Endometrial microvascular endothelial cells (primary cell): ENCODE measurements around the gene TEP1. TPM values are rescaled to one million over a fixed set of nuclear protein-coding genes. Genes with fewer than 3 reads are reported as not detected.

Experiments used
- in situ Hi-C: cut with HindIII; loops from 2 replicates; pipeline ENCODE4 v1.10.0; 2017; ENCODE audit warnings: low sequenced_read_pairs, low pct_unique_long_range_greater_than_20kb; ENCODE audit errors: inconsistent ontology term
- total RNA-seq: library from RNA; depleted of rRNA; stranded (reverse); fragments of >200 nt; gene quantifications from one replicate; pipeline ENCODE4 v1.2.3, GENCODE V29; 2015; ENCODE audit errors: inconsistent ontology term

The TEP1 gene
- total RNA-seq, 1 donor from 2014 or later, result 15.3 TPM

GRCh38 chr14:20435582-20436362, 22.5 kb upstream of the TEP1 start, which contains the start of gene KLHL33:
Gene KLHL33, minus strand, starts transcription at chr14:20436166. Its CDS starts 355 bp downstream, at chr14:20435811.
- in situ Hi-C loops, result no loop called here

DNA sequence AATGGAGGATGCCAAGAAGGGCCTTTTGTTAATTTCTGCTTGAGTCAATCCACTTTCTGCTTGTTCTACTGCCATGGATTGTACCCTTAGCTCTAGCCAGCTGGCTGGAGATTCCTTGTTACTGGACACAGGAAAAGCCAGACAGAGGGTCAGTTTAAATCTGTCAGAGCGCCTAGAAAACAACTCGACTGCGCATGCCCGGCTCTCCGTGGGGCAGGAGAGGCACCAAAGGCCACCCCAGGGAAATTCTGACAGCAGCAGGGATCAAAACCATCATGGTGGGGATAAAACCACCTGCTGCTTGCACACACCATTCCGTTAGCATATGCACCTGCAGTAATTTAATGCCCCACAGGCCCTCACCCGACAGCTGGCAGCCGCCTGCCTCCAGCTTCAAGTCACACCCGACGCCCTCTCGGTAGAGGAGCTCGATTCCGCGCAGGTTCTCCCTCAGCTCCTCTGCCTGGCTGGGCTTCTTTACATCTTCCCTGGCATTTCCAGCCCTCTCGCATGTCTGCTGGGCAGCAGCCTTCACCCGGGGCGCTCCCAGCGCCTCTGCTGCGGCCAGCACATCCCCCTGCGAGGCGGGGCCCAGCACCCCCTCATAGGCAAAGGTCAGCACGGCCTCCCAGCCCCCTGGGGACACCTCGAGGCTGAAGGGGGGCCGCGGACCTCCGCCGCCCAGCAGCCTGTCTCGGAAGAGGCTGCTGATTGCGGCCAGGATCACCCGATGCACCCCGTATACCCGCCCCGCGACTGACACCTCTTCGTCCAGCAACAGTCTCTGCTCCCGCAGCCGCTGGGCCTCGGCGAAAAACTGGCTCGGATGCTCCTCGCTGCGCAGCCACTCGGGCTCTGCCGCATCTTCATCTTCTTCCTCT, 21.6 kb upstream of the TEP1 start:
- in situ Hi-C loops, result no loop called here

DNA sequence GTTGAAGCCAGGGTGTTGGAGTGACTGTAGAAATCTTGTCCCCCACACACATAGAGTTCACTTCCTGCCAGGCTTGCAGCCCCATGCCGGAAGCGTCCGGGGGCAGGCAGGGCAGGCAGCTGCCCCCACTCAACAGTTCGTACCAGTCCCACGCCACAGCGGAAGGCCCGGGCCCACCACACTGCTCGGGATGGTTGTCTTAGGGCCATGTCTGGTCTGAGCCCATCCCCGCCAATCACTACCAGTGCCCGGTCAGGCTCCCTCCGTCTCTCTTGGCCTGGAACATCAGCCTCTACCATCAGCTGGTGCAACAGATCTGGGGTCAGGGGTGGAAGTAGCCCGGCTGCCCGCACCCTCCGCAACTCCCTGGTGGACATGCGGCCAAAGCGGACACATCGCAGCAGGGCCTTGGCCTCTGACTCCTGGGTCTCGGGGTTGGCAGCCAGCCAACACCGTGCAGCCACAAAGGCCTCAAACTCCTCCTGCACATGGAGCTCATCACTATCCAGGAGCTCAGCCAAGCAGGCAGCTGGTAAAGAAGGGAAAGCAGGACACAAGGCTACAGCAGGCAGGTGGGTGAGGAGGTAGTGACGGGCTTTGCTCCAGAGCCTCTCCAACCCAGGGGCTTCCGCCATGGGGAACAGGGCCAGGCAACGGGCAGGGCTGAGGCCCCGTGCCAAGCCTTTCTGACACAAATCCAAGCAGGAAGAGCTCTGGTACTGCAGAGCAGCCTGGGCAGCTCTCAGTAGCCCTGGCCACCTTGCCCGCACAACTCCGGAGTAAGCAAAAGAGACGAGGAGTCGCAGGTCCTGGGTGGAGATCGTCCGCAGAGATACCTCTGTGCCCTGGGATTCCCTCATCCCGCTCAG, 16.7 kb upstream of the TEP1 start:
- in situ Hi-C loops, result no loop called here

DNA sequence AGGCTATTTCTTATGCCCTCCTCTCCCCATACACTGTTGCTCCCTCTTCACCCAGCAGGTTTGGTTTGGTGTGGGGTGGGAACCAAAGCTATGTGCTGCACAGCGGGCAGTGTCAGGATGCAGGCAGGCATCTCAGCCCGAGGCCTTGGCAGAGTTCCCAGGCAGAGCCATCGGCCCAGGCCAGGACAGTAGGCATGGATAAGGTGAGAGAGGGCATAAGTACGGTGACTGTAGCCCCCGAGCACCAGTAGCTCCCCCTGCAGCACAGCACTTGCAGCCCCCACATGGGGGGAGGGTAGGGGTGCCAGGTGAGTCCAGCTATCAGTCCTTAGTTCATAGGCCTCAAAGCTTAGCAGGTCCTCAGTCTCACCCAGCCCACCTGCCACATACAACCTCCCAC, 15.5 kb upstream of the TEP1 start:
- in situ Hi-C loops, result no loop called here

DNA sequence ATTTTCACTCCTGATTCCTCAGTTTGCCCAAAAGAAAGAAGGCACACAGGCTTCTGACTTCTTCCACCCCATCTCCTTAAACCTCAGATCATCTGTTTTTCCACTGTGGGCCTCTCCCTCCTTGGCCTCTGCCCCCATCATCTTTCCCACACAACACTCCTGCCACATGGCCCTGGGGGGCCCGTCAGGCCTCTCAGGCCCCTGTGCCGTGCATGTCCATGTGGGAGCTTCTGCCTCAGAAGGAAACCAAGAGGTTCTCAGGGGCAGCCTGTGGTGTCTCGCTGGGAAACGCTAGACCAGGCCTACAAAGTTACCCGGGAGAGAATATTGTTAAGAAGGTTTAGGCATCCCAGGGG, 14.7 kb upstream of the TEP1 start:
- in situ Hi-C loops, result no loop called here

GRCh38 chr14:20427231-20428009, 14.1 kb upstream of the TEP1 start:
- in situ Hi-C loops, result no loop called here

- in situ Hi-C loops, result no loop called here
Measured at GRCh38 chr14:20424851-20425250, 11.6 kb upstream of the TEP1 start.

DNA sequence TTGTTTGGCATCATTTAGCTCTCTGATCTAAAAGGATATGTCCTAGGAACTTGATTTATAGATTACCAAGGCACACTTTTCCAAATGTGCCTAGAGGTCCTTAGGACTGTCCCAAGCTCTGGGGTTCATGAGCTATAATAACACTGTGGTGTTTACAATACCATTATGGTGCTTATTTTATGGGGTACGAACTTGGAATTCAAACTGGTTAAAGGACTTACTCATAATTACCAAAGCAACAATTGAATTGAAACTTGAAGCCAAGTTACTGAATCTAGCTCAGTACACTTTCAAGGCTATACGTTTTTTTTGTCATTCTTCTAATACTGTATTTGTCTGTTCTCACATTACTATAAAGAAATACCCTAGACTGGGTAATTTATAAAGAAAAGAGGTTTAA, 9.6 kb upstream of the TEP1 start:
- in situ Hi-C loops, result no loop called here

DNA sequence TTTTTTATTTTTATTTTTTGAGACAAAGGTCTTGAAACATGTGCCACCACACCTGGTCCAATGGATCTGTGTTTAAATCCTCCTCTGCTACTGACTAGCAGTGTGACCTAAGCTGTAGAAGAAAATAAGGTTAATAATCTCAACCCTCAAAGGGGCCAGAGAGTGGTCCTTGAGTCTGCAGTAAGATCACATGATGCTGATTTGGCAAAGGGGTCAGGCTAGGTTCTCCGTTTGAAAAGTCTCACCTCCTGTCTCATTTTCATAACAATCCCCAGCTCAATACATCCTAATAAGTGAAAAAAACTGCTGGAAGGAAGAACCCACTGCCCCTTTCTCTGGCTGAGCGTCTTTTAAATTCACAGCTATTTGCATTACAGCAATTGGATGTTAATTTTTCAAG, 8.0 kb upstream of the TEP1 start:
- in situ Hi-C loops, result no loop called here

GRCh38 chr14:20419419-20419818, 6.1 kb upstream of the TEP1 start:
- in situ Hi-C loops, result no loop called here

- in situ Hi-C loops, result no loop called here
Measured at GRCh38 chr14:20418501-20418909, 5.2 kb upstream of the TEP1 start.

DNA sequence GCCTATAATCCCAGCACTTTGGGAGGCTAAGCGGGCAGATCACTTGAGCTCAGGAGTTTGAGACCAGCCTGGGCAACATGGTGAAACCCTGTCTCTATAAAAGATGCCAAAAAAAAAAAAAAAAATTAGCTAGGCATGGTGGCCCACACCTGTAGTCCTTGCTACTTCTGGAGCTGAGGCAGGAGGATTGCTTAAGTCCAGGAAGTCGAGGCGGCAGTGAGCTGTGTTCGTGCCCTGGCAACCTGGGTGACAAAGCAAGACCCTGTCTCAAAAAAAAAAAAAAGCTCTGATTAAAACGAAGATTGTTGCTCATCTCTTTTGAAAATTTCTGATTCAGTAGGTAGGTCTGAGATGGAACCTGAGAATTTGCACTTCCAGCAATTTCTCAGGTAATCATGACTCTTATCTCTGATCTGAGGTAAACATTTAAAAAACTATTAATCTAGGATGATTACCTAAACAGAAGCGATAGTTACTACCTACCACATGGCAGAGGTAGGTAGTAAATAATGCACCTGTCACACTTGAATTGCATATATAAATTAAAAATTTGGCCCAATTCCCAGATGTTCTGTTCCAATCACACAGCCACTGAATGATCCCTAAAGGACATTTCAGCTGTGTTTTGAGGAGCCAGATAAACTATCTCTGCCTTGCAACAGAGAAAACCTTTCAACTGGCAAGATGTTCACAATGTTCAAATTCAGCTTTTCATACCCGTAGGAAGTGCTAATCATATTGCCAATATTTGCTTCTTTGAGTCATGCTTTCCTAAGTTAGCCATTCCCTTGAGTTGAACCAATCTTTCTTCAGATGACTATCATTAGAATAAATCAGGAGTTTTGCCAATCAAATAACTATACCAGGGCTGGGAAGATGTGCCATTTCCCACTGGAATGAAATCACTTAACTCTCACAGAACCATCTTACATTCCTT, 4.2 kb upstream of the TEP1 start:
- in situ Hi-C loops, result no loop called here

- in situ Hi-C loops, result no loop called here
Measured at GRCh38 chr14:20416223-20416622, 2.9 kb upstream of the TEP1 start.

DNA sequence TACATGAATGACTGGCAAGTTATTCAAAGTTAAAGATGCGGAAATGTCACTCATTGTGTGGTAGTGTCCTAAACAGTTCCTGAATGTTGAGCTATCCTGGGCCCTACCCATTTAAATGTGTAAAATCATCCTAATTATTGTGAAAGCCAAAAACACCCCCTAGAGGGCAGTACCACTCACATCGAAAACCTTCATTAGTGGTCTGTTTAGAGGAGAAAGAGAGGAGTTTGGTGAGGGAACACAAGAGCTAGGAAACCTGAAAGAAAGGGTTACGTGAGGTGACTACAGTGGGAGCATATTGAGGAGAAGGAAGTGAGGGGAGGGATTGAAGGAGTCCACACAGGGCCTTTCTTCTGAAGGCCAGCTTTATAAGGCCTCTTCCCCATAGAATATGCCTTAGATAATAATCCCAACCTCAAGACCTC, 2.5 kb upstream of the TEP1 start:
- in situ Hi-C loops, result no loop called here

- in situ Hi-C loops, result no loop called here
Measured at GRCh38 chr14:20413744-20414082, 412 bp upstream of the TEP1 start.

- in situ Hi-C loops, result no loop called here
Measured at GRCh38 chr14:20412411-20412810, 890 bp downstream of the TEP1 start.

DNA sequence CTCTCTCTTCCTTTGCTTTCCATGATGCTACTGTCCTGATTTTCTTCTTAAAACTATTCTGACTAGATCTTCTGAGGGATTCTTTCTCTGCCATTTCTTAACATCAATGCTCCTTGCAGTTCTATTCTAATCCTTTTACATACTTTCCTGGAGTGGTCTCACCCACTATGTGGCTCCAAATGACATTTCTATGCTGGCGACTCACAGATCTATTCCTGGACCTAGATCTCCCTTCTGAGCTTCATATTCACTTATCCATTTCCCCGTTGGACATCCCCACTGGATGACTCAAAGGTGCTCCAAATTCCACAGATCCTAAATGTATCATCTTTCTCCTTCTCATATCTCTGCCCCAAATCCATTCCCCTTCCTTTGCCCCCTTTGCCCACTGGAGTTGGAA, 4.1 kb downstream of the TEP1 start:
- in situ Hi-C loops, result no loop called here

DNA sequence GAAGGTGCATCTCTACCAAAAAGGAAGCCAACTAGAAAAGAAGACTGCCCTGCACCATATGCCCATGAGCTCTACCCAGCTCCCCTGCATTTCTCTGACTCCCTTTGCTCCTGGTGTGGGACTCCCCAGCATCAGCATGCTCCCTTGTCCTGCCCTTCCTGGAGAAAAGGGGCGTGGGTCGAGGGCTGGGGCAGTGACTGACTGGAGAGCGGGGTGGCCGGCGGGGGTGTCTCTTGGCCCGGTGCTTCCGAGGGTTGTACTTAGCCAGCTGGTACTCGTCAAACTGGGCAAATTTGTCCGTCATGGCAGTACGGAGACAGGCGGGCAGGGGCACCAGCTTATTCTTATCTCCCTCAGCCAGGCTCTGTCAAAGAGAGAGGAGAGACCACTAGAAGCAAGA, 9.8 kb downstream of the TEP1 start:
- in situ Hi-C loops, result no loop called here
